ENCODE data around the gene PLXNA2.

PLXNA2 gene

DNA sequence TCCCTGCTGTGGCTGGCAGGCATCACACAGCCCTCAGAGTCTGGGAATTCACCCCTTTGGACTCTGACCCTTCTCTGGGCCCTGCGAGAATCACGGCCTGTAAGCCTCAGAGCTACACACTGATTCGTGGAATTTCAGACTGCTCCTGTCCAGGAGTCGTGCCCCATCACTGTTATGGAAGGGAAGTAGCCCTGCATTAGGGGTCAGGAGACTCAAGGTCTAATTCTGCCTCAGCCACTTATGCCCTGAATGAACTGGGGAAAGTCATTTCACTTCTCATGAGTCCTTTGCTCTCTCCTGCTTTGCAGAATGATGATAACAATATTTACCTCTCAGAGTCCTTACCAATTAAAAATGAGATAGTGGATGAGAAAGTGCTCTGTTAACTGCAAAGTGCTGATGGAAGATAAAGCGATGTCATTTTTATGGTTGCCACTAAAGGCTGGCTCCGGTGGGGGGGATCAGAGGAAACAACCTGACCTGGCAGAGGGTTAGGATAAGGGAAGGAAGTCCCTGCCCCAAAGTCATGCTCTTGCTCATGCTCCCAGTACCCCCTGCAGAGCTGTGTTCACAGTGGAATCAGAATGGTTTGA lies 184.7 kb downstream of the PLXNA2 start:
- DNase-seq: no peak

DNA sequence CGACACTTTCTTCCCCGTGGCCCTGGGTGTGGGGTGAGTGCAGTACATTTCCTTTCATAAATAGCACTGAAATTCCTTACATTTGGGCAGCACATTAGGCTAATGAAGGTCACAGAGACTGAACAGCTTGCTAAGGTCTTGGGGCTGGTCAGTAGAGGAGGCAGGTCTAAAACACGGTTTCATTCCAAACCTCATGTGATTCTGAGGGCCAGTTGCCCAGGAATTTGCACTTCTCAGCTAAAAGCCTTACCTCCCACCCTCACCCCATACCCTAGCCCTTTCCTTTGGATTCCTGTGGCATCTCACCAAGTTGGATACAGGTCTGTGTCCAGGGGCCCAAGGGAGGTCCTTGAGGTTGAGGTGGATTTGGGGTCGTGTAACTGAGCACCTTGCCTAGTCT lies 185.4 kb downstream of the PLXNA2 start:
- DNase-seq: no peak

DNA sequence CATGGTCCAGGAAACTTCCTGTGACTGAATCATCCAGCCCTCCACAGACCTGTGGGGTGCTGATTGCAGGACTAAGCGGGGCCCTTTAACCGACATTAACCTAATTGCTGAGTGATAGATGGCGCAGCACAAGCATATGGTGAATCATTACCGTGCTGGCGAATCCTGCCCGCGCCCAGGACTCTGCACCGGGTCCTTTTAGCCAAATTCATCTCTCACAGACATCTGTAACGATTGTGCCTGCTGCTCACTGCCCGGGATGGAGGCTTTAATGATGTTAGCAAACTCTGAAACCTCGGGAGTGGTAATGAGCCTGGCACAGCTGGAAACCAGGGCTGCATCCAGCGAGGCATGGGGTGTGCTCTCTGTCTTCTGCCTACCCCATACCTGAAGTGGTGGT lies 185.9 kb downstream of the PLXNA2 start:
- no peak for DNase-seq

DNA sequence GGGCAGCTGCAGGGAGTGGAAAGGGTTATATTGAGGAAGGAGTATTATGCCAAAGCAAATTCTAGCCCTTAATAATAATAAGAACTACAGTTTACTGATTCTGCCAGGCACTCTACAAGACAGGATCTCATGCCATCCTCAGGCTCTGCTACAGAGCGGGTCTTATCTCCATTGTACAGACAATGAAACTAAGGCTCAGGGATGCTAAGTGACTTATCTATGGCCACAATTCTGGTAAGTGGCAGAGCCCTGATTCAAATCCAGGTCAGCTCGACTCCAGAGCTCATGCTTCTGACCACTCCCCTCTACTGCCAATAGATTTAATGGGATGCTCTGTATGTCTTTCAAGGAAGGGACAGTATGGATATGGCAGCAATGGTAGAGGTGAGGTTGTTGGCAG lies 187.1 kb downstream of the PLXNA2 start:
- DNase-seq: no peak

DNA sequence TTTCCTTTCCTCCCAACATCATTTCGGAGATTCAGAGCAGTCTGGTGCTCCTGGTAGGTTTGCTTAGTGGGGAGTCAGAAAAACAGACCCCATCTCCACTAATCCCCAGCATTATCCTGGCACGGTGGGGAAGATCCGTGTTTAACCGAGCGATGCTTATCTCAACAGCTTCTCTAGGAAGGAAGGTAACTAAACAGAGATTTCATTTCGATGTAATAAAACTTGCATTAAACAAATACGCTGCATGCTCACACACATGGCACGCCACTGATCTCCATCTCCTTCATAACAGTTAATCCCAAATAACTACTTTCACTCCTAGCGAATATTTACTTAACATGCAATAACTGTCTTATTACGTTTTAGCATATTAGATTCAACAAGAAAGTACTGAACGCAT lies 188.6 kb downstream of the PLXNA2 start:
- no peak for DNase-seq

DNA sequence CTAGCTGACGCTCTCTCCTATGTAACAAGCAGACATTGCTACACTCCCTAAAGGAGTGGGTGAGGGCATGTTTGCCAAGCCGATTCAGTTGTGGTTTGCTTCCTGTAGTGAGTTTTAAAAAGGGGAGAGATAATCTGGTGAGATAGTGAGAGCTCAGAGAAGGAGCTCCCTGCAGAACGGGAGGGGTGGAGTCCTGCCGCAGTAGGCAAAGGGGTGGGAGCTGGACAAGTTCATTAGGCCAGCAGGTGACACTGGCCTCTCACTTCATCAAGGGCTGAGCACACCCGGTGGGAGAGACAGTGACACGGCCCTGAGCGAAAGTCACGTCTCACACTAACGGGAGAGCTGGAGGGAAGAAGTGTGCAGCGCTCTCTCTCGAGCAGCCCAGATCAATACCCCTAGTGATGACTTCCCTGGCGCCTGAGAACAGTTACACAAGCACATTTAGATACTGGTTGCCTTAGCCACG lies 189.2 kb downstream of the PLXNA2 start:
- DNase-seq: no peak

DNA sequence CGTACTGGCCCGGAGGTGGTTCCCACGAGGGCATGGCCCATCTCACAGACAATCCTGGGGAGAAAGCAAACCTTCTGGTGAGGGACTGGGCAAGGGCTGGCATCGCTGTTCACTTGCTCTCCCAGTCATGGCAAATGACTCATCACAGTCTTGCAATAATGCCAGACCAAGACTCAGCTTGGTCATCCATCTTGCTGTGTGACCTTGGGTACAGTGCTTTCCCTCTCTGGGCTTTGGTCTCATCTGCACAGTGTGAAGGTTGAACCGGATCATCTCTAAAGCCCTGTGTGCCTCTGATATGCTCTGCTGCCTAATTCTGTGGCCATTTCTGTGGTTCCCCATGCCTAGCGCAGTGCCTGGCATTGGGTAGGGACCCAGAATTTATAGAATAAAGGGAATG lies 189.7 kb downstream of the PLXNA2 start:
- DNase-seq: no peak

DNA sequence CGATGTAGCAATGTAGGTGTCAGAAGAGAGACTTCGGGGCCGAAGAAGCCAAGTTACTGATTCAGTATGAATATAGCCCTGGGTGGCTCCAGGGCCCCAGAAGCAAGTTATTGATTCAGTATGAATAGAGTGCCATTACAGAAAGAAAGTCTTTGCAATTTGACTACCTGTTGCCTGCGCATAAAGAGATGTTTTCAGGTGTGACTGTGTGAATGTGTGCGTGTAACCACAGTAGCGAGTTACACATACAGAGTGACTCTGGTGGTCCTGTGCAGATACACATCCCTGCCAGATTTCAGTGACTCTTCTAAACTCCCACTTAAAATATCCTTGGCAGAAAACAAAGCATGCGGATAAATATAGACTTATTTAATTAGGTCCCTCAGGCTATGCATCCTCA lies 190.5 kb downstream of the PLXNA2 start:
- DNase-seq: no peak

DNA sequence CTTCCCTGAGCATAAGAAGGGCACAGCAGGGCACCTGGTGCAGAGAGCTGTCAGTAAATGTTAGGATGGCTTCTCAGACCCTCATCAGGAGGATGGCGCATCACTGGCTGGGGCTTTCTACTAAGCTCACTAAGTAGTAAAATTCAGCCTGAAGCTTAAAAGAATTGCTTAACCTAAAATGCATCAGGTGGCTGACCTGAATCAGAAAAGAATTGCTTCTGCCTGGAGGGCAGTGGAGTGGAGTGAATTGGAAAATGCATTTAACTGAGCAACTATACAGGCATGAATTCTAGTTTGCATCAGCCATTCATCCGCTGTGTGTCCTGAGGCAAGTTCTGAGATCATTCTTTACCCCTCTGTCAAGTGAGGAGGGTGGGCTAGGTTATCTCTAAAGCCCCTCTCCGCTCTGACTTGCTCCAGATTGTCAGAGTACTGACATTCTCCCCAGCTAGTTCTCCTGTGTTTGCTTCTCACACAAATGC lies 191.2 kb downstream of the PLXNA2 start:
- no peak for DNase-seq

DNA sequence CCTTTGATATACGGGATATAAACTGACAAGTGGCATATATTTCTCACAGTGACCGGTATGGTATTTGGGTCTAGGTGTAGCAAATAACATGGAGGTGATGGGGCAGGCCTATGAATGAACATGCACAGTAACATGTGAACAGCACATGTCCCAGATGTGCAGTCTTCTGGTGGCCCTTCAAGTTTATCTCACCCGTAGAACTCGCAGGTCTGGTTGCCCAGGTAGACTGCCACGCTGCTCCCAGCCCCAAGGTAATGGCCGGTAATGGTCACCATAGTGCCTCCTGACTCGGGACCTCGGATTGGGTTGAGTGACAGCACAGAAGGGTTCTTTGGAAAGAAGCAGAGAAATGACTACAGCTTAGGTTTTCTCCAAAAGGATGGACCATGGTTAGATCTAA lies 192.0 kb downstream of the PLXNA2 start:
- no peak for DNase-seq

DNA sequence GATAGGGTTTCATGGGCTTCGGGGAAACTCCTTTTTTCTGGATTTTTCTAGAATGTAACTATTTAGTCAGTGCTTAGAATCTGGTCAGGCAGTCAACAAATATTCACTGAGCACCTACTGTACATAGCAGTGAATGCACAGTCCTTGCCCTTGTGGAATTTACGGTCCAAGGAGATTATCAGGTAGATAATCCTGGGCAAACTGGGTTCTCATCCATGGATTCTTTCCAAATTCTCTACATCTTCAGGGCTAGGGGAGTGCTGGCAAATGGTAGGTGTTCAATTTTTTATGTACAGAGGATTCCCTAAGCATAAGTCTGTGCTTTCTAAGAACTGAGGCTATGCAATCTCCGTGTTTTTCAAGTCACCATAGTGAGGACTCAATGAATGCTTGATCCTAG lies 192.5 kb downstream of the PLXNA2 start:
- no peak for DNase-seq

DNA sequence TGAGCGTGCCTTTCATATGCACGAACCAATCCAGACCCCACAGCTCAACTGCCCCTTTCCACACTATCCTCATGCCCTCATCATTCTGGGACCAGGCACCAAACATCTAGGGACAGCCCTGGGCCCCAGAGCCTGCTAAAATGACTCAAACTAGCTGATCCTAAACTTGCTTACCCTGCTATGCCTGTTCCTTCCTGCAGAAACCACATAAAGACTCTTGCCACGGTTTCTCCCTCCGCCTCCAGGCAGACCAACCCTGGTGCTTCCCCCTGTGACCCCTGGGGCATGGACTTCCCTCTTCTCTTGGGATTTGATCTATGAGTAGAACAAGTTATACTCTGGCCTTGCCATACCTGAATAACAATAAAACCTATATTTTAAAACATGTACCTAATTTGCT lies 195.3 kb downstream of the PLXNA2 start:
- DNase-seq: no peak

DNA sequence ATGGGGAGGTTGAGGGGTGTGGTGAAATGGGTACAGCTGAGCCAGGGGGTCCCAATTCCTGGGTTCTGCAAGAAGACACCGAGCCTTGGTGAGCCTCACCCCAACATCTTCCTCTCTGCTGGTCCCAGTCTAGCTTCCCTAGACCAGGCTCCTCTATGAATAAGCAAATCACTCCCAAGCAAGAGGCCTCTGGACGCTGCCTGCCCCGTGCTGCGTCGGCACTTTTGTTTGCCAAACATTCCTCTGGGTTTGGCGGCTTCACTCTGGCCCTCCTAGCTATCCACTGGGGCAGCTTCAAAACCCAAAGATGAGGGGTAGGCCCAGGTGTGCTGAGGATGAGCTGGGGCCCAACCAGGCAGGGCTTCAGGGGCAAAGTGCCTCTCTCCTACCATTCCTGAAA lies 196.2 kb downstream of the PLXNA2 start:
- no peak for DNase-seq

DNA sequence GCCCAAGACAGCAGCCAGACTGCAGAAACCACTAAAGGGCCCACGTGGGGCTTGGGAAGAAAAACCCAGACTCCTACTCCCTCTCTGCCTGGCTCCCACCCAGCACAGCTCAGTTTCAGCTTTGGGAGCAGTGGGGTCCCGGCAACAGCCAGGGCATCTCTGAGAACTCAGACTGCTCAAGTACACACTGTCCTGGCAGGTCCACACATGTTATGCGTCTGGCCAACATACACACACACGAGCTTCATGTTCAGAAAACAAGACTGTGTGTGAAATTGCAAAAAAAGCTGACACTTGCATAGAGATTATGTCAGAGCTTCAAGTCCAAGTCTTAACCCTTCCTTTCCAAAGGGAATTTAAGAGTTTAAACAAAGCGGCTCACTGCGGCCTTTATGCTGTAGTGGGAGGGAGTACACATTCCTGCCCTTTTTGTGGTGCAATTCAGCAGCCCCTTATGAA lies 196.7 kb downstream of the PLXNA2 start:
- no peak for DNase-seq

DNA sequence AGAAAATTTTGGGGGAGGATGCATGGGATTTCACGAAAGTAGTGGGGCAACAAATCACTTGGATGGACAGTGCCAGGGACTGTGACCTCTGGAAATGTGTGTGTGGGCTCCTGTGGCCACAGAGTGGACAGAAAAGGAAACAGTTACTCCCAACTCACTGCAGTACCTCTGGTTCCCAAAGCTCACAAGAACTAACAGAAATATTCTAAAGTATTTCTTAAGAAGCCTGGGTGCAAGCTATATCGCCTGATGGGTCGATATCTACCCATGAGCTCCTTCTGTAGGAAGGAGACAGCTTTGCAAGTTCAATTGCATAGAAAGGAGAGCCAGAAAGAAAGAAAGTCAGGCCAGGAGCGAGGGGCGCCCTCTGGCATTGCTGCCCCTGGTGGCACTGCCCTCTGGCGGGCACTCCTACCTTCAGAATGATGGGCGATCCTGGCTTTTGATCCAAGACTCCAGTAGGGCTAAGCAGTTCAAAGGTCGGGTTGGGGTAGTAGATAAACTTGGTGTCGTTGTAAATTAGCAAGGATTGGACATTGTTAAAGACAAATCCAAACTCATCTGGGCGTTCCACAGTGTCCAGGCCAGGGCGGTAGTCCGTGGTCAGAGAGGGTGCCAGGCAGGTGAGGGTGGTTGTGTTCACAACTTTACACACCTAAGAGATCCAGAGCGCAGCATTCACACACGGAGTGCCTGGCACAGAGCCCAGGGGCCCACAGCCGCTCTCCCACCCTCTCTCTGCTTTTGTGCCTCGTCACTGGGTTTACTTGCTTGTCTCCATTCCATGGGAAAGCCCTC lies 198.5 kb downstream of the PLXNA2 start:
- no peak for DNase-seq

DNA sequence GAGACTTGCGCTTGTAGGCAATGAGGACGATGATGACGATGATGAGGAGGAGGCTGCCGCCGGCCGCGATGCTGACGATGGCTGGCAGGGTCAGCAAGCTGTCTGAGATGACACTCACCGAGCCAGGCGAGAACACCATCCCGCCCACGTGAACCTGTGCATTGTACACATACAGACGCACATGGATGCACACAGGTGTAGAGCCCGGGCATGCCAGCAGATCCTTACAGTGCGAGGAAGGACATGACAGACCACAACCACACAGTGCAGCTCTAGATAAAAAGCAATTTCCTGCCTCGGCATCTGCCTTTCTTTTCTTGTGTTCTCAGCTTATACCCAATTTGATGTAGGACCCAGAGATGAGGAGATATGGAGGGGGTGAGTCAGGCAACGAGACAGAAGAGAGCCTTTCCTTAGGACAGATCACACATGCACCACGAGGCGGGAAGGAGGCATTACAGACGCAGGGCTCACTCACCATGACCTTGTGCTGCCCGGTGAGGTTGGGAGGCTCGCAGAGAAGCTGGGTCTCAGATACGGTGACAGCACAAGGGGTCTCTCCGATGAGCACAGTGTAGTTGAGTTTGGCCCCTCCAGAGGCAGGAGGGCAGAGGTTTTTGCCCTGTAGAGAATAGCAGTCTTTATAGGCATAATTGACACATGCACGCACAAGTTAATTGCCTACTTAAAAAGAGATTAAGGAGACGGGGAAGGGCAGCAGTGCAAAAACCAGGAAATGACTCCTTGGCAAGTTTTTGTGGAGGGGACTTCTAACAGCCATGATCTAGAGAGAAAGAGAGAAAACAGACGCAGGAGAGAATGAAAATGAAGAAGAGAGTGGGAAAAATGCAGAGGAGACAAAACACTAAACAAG lies 199.4 kb downstream of the PLXNA2 start:
- no peak for DNase-seq

DNA sequence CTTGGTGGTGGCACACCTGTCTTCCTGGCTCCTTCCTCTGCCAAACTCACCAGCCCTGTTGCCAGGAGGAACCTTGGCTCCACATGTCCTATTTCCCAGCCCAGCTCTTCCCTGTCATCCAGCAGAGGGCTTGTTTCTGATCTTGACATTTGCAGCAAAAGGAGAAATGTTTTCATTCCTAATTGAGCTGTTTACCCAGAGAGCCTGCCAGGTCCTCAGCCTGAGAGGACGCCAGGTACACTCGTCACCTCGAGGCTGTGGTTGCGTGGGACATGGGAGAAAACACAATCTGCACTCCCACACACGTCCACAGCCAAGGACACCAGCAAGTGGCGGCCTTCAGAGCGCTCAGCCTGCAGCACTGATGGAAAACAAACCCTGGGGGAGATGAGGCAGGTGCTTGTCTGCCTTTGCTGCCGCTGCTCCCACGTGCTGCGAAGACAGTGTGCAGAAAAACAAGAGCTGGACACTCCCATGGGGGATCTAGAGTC lies 200.4 kb downstream of the PLXNA2 start:
- DNase-seq: no peak

DNA sequence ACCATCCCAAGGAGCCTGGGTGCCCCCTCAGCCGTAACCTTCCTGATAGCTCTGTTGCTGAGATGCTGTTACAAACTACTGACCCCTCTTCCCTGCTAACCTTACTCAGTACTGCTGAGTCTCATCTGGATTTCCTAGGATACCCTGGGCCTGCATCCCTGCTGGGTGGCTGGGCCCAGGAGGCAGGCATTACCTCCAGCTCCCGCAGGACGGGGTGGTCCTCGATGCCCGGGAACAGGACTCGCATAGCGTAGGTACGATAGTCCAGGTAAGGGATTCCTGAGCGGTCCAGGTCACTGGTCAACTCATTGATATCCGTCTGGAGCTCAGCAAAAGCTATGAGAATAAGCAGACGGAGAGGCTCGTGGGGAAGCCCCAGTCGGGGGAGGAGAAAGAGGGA lies 201.3 kb downstream of the PLXNA2 start:
- no peak for DNase-seq

DNA sequence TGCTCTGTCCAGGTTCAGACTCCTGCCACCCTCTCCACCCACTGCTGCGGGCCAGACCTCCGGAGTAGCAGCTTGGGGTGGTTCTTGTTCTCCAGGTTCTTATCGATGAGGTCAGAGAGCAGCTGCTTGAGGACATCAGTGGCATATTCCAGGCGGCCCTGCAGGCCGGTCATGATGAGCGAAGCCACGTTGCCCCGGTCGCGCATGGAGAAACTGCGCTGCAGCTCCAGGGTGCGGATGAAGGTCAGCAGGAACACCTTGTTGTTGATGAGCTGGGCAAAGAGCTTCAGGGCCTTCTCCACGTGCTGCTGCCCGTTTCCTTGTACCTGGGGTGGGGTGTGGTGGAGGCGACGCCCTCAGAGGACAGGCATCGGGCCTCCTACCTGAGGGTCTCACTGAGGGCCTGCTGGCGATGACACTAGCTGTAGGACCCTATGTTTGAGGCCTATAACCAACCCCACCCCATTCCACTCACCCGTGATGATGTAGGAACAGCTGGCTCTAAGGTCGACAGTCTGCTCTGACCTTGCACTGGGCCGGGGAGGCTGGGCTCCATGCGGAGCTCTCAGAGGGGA lies 202.1 kb downstream of the PLXNA2 start:
- no peak for DNase-seq

DNA sequence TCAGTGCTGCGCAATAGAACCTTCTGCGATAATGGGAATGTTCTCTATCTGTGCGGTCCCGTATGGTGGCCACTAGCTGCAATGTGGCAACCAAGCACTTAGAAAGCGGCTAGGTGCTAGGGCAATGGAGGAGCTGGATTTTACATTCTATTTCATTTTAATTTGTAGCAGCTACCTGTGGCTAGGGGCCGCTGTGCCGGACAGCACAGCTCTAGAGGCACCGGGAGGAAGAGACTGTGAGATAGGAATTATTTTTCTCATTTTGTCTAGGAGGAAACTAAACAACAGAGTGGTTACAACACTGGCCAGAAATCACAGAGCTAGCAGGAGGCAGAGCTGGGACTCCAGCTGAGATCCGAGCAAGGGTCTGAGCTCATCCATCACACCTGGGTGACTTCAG lies 202.7 kb downstream of the PLXNA2 start:
- no peak for DNase-seq

DNA sequence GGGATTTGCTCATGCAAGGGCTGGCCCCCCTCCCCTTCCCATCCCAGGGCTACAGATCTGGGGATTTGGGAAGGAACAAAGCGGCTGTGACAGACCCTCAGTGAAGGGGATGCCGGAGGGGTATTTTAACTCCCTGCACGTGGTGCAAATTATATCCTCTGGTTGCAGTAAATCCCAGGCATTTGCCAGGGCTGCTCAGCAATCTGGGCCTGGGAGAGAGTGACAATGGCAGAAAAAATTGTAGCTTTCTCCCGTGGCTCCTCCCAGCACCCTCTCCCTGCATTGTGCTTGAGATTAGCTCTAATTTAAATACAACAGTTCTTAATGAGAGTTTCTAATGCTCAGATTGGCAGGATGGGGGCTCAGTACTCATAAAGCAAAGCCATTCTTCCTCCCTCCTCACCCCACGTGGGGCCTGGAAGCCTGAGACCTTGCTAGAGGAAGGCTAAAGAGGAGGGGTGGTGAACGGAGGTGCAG lies 203.3 kb downstream of the PLXNA2 start:
- no peak for DNase-seq

DNA sequence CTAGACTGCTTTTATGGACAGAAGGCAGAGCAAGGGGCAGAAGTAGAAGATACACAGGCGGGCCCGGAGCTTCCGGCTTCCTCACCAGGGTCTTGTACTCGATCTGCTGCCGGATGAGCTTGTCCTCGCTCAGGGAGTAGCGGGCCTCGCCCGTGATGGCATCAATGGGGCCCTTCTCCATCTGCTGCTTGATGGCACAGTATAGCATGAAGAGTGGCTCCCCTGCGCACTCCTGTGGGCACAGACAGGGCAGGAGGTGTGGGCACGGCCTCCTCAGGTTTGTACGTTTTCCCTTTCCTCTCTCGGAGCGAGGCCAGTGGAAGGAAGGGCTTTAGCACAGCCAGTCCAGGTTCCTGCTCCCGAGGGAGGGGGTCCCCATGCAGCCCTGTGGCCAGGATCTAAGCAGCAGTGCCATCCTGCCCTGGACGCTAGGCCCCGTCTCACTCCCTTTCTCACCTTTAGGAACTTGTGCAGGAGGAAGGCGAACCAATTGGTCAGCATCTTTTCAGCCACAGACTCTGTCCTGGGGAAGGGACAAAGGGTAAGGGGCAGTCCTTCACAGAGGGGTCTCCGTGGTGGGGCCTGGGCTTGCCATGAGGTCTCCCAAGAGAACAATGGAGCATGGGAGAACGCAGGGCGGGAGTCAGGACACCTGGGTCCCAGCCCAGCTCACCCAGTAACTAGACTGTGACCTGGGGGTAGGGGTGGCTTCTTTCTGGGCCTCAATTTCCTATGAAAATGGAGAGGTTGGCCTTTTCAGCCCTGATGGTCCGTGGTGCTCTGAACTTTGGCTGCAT lies 204.4 kb downstream of the PLXNA2 start:
- DNase-seq: no peak
